ENCODE data around the gene AGPAT4. TPM values are rescaled to one million over a fixed set of nuclear protein-coding genes. Genes with fewer than 3 reads are reported as not detected.

The AGPAT4 gene
- polyA plus RNA-seq, 3 donors: 6.4 to 15.8 (median 6.9) TPM

DNA sequence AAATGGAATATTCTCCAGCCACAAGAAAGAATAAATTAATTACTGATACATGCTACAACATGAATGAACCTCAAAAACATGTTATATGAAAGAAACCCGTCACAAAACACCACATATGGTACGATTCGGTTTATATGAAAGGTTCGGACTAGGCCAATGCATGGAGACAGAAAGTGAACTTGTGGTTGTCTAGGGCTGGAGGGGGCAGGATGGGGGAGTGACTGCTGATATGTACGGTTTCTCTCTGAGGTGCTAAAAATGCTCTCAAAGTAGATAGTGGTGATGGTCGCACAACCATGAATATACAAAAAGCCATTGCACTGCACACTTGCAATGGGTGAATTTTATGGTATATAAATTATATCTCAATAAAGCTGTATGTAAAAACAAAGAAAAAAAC lies 18.3 kb downstream of the AGPAT4 start:
- no peak overlapping the region for H3K27ac ChIP-seq (ENCODE audit: low read depth in 1 of 2, low read length in 2 of 2)
- no peaks in the 10 kb centered on the region for H3K36me3 ChIP-seq (replicated peaks in 1 of 2; ENCODE audit: control insufficient read depth in 1 of 2, insufficient read depth in 2 of 2, low read length in 2 of 2)
- Mint-ChIP-seq H3K36me3 (peaks cover 14 to 15% of the 10 kb centered on the region in 2 donors), H3K27ac (no peak overlapping the region), H3K9me3 (peaks cover 0 to 3% (median 0%) of the 10 kb centered on the region in 7 donors), H3K27me3 (ENCODE audit: low read depth in 3 of 3) (peaks cover 0 to 2% (median 0%) of the 10 kb centered on the region in 3 donors), H3K4me3 (no peak overlapping the region), H3K4me1 (no peaks in the 10 kb centered on the region)
- peaks cover 15% of the 10 kb centered on the region for H4K20me1 ChIP-seq (ENCODE audit: insufficient read depth, low read length)
- DNase-seq: no peak
- WGBS (ENCODE audit: insufficient coverage): no CpG with 5 or more reads among the region's 6 CpGs
- H3K79me2 ChIP-seq (ENCODE audit: insufficient read depth, low read length): no peaks in the 10 kb centered on the region
- no peak overlapping the region for H3K4me3 ChIP-seq (replicated peaks in 1 of 3; ENCODE audit: low read depth in 2 of 3, low read length in 3 of 3)
- intact Hi-C loops (cut with micrococcal nuclease): no loop called here
- no peaks in the 10 kb centered on the region for H3K9me3 ChIP-seq (replicated peaks in 1 of 2; ENCODE audit: control insufficient read depth in 1 of 2, insufficient read depth in 1 of 2, low read length in 2 of 2)
- TF ChIP-seq, protein P1, sequence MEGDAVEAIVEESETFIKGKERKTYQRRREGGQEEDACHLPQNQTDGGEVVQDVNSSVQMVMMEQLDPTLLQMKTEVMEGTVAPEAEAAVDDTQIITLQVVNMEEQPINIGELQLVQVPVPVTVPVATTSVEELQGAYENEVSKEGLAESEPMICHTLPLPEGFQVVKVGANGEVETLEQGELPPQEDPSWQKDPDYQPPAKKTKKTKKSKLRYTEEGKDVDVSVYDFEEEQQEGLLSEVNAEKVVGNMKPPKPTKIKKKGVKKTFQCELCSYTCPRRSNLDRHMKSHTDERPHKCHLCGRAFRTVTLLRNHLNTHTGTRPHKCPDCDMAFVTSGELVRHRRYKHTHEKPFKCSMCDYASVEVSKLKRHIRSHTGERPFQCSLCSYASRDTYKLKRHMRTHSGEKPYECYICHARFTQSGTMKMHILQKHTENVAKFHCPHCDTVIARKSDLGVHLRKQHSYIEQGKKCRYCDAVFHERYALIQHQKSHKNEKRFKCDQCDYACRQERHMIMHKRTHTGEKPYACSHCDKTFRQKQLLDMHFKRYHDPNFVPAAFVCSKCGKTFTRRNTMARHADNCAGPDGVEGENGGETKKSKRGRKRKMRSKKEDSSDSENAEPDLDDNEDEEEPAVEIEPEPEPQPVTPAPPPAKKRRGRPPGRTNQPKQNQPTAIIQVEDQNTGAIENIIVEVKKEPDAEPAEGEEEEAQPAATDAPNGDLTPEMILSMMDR (IDR thresholded peaks at IDR 0.05): no peak
- H3K9ac ChIP-seq (ENCODE audit: insufficient read depth, low read length, poor library complexity, severe bottlenecking): no peak overlapping the region
- no peak overlapping the region for H2AFZ ChIP-seq (ENCODE audit: insufficient read depth, low read depth, low read length, poor library complexity, severe bottlenecking)
- H3K4me2 ChIP-seq (replicated peaks; ENCODE audit: extremely low read depth, low read length, poor library complexity, severe bottlenecking): no peak overlapping the region
- no peaks in the 10 kb centered on the region for H3K4me1 ChIP-seq (ENCODE audit: control insufficient read depth in 1 of 2, insufficient read depth in 2 of 2, low read length in 2 of 2)
- no peaks in the 10 kb centered on the region for H3K27me3 ChIP-seq (ENCODE audit: control insufficient read depth in 2 of 2, insufficient read depth in 2 of 2, low read length in 2 of 2)

DNA sequence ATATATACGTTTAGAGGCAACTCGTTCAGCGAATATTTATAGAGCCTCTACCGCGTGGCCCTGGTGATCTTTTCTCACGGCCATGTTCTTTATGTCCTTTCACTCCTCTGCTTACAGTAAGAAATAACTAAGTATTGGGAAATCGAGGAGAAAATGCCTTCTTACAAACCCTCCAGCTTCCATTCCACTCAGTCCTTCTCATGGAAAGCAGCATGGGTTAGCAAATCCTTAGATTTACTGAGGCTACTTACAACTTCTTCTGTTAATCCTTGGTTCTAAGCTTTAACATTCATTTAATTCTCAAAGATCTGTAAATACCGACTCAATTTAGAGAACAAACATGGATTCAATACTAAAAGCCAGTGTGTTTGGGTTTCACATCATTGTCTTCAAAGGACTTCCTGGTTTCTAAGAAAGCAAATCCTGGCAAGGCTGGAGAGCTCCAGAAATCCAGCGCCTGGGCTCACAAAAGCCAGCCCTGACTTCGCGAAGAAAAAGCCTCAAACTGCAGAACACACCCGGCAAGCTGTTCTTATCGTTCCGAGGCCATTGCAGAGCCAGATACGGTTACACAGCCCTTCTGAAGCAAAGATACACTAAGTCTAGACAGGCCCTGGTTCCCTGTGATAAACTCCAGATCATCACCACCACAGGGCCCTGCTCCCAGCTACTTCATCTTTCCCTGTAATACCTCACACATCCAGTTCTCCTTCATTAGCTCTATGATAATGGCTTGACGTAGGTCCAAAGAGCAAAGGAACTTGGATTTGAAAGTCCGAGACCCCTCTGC lies 19.2 kb downstream of the AGPAT4 start:
- peak overlapping the region in 1 of 7 donors; percentile 35 for H3K27ac Mint-ChIP-seq
- Histone ChIP-seq H3K4me2 (replicated peaks; ENCODE audit: extremely low read depth, low read length, poor library complexity, severe bottlenecking) (no peak overlapping the region), H3K4me1 (ENCODE audit: control insufficient read depth in 1 of 2, insufficient read depth in 2 of 2, low read length in 2 of 2) (no peaks in the 10 kb centered on the region), H4K20me1 (ENCODE audit: insufficient read depth, low read length) (peaks cover 15% of the 10 kb centered on the region), H3K9me3 (replicated peaks in 1 of 2; ENCODE audit: control insufficient read depth in 1 of 2, insufficient read depth in 1 of 2, low read length in 2 of 2) (no peaks in the 10 kb centered on the region), H3K9ac (ENCODE audit: insufficient read depth, low read length, poor library complexity, severe bottlenecking) (no peak overlapping the region), H3K4me3 (replicated peaks in 1 of 3; ENCODE audit: low read depth in 2 of 3, low read length in 3 of 3) (no peak overlapping the region), H3K36me3 (replicated peaks in 1 of 2; ENCODE audit: control insufficient read depth in 1 of 2, insufficient read depth in 2 of 2, low read length in 2 of 2) (no peaks in the 10 kb centered on the region), H2AFZ (ENCODE audit: insufficient read depth, low read depth, low read length, poor library complexity, severe bottlenecking) (no peak overlapping the region), H3K27me3 (ENCODE audit: control insufficient read depth in 2 of 2, insufficient read depth in 2 of 2, low read length in 2 of 2) (no peaks in the 10 kb centered on the region), H3K79me2 (ENCODE audit: insufficient read depth, low read length) (no peaks in the 10 kb centered on the region), H3K27ac (ENCODE audit: low read depth in 1 of 2, low read length in 2 of 2) (no peak overlapping the region)
- peaks cover 10 to 12% of the 10 kb centered on the region in 2 donors for H3K36me3 Mint-ChIP-seq
- intact Hi-C loops (cut with micrococcal nuclease): no loop called here
- 86% methylated on average over 7 of the region's 17 CpGs for WGBS (ENCODE audit: insufficient coverage)
- H3K4me1 Mint-ChIP-seq: peaks cover under 1% of the 10 kb centered on the region
- DNase-seq: no peak
- H3K27me3 Mint-ChIP-seq (ENCODE audit: low read depth in 3 of 3): peaks cover 0 to 2% (median 0%) of the 10 kb centered on the region in 3 donors
- TF ChIP-seq, protein P1 (IDR thresholded peaks at IDR 0.05): no peak
- H3K9me3 Mint-ChIP-seq: peaks cover 0 to 3% (median 0%) of the 10 kb centered on the region in 7 donors
- H3K4me3 Mint-ChIP-seq: no peak overlapping the region
